ENCODE data around the gene MPRIP.
"Not testable (repeated sequence)": the region's sequence is repeated elsewhere in the genome, so short reads cannot be mapped to it uniquely, and the experiment has no call there.

The MPRIP gene

DNA sequence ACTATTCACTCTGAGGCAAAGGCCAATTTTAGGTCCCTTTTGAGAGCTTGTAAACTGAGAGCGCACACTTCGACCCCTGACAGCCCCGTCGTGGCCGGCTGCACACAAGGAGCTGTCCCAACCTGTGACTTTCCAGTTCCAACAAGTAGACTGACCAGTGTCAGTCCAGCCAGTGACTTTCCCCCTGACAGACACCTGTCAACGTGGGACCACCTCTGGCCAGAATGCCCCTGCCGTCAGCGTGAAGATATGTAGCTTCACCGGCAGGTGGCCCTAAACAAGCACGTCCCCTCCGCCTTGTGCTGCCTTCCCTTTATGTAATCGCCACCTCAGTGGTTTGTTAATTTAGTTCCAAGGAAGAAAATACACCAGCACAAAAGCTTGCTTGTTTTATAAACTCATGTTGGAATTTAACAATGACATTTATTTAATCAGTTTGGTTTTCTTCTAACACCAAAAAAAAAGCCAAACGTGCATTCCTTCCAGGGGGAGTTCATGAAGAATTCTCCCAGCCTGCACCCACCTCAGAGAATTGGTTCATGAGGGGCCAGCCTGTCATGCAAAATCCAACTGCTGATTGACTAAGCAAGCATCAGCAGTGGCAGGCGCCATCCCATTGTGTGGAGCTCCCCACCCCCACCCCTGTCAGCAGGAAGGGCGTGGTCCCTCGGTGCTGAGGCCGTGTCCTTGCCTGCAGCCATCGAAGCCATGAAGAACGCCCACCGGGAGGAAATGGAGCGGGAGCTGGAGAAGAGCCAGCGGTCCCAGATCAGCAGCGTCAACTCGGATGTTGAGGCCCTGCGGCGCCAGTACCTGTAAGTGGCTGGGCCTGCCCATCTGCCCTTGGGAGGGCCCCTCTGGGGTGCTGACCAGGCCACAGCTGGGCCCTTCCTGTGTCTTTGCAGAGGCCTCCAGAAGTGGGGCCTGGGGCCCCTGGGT lies 130.0 kb downstream of the MPRIP start:
- no peak for DNase-seq

DNA sequence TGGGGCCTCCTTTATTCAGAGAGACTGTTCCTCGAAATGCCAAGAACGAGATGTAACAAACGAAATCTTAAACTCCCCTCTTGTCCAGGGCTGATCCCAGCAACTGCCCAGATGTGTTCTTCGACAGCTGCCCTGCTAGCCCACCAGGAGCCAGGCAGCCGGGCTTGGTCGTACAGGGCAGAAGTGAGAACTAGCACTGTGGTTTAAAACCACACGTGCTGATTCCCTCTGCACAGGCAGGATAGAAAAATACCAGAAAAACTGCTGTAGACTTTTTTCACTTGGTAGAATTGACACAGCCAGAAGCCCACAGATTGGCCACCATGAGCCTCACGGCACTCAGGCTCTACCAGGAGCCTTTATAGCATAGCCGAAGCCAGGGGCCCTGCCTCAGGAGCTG lies 130.7 kb downstream of the MPRIP start:
- DNase-seq, result no peak

DNA sequence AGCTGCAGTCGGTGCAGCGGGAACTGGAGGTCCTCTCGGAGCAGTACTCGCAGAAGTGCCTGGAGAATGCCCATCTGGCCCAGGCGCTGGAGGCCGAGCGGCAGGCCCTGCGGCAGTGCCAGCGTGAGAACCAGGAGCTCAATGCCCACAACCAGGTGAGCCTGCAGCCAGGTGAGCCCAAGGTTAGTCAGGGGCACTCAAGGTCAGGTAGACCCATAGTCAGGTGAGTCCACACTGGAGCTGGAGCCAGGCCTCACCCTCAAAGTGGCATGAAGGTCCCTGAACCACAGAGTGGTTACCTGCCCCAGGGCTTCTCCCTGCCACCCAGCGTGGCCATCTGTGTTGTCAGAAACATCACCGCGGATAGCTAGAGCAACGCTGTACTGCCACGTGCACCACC lies 131.7 kb downstream of the MPRIP start:
- no peak for DNase-seq

DNA sequence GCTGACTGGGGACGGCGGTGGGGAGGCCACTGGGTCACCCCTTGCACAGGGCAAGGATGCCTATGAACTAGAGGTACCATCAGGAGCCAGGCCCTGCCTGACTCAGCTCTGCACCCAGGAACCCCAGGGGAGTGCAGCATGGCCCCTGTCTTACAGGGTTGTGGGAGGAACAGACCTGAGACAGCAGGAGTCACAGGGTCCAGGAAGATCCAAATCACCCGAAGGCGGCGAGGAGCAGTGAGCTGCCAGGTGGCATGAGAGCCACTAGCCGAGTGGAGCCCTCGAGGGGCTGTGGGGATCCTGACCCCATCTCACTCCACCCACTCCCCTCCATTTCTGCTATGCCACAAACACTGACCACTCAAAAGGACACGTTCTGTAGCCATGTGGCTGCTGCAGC lies 133.1 kb downstream of the MPRIP start:
- no peak for DNase-seq

DNA sequence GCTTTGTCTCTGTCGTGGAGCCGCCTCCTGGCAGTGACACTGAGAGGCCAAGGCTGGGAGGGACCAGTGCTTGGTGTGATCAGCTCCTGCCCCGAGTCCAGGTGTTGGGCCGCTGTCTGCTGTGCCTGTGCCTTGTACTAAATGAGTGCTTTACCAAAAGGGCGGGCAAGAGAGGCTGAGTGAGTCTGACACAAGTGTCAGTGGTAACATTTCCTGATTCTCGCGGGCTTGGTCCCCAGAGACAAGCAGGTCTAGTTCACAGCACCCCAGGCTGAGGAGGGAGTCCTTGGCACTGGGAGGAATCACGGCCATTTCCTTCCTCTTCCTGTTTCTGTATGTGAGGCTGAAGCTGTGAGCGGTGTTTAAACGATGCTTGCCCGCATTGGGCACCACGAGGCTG lies 133.7 kb downstream of the MPRIP start:
- no peak for DNase-seq

DNA sequence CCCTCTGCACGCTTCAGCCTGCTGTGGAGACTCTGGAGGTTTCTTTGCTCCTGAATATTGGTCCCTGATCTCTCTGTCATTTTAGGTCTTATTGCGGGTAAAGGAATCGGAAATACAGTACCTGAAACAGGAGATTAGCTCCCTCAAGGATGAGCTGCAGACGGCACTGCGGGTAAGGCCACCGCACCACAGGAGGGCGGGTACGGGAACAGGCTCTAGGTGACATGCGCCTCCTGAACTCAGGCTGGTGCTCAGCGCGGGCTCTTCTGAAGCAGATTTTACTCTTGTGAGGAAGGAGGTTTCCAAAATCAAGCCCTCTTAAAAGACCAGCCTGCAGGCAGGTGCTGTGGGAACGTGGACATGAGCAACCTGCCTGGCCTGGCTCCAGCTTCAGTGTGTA lies 134.1 kb downstream of the MPRIP start:
- no peak for DNase-seq

DNA sequence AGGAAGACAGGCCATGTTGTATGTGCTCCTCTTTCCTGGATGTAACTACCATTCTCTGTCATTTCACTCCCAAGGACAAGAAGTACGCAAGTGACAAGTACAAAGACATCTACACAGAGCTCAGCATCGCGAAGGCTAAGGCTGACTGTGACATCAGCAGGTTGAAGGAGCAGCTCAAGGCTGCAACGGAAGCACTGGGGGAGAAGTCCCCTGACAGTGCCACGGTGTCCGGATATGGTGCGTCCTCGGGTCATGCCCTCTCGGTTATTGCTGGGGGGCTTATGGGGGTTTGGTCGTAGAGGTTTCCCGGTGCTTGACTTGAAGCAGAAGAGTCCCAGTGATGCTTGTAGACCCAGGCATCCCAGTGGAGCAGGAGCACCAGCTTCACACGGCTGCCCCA lies 134.9 kb downstream of the MPRIP start:
- DNase-seq, result no peak

DNA sequence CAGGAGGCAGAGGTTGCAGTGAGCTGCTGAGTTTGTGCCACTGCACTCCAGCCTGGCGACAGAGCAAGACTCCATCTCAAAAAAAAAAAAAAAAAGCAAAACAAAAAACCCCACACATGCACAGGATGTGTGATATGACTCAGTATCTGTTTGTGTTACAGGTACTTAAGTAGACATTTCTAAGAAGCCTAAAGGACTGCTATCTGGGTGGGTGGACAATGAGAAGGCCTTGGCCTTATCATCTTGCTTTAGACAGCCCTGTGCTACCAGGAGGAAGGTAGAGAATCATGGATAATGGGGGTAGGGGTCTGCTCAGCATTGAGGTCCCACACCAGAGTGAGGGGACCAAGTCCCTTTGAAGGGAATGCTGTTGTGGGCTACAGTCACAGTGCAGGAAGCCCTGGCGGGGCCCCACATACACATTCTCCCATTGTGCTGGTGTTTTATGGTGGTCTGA lies 137.1 kb downstream of the MPRIP start:
- DNase-seq, result no peak

DNA sequence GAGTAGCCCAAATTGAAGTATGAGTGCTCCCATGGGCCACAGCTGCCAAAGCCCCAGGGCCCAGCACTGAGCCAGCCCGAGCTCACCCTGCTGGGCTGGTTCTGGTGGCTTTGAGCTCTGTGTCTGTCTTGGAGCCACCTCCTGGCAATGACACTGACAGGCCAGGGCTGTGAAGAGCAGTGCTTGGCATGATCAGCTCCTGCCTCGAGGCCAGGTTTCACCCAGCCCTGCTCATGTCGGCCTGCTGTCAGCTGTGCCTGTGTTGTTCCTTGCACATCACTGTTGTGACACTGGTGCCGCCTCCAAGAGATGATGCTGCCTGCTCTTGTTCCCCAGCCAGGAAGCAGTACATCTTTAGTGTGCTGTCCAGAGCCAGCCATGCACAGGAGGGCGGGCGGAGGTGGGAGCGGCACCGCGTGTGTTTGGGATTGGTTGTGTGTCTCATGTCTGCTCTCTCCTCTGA lies 137.9 kb downstream of the MPRIP start:
- peak; percentile 17 for DNase-seq

DNA sequence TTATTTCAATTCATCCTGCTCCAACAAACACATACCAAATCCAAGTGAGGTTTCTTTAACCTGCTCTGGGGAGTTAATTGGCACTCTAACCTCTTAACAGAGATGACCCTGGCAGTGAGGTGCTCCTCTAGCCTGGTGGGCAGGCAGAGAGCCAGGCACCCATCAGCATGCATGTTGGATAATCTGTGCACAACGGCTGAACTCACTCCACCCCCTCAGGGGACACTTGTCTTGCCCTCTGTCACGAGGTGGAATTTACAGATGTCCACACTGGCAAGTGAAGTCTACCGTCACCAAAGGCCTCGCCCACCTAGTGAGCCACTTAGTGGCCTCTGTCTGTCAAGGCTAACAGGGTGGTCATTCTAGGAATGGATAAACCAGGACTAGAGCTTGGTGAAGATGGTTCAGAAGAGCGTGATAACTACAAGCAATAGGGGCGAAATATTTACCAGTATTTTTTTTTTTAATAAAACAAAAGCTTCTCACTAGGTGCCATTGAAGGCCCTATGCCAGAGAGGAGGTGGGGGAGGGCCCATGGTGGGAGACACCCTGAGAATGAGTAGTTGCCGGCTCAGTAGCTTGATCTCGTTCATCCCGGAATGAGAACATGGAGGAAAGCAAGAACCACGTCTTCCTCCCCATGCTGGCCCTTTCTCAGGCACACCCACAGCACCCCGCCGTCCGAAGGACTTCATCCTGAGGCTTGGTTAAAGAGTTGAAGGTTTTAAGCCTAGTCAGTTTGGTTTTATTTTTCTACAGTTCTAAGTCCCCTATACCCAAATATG lies 138.7 kb downstream of the MPRIP start:
- DNase-seq, result no peak

DNA sequence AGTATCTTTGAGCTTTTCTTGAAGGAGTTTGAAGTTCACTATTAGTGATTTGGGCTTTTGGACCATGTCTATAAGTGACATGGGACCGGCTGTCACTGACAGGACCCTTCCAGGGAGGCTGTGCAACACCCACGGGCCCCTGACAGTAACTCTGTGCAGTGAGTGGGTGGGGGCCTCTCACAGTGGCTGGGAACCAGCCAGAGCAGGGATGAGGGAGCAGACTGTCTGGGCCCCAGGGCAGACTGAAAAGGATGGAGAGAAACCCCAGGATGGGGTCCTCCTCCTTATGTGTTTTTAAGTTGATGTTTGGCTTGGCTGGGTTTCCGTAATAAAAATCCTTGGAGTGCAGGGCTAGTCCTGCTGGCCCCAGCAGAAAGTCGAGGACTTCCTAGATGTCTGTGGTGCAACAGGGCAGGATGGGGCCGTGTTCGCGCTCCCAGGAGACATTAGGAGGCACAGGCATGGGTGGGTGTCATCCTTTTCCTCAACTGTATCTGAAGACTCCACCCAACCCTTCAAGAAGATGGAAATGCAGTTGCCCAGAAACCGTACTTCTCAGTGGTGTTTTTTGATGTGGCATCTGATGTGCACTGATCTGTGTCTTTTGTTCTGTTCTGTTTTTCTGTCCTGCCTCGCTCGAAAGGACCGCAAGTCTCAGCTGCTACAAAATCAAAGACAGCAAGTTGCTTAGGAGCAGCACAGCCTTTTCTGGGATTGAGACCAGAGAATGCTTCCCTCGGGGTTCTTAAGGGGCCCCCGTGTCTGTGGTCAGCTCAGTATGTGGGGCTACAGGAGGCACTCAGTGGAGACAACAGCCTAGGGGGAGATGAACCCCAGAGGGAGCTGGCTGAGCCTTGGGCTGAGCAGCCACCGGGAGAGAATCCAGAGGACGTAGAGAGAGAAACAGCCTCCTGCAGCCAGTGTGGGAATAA lies 139.7 kb downstream of the MPRIP start:
- no peak for DNase-seq

DNA sequence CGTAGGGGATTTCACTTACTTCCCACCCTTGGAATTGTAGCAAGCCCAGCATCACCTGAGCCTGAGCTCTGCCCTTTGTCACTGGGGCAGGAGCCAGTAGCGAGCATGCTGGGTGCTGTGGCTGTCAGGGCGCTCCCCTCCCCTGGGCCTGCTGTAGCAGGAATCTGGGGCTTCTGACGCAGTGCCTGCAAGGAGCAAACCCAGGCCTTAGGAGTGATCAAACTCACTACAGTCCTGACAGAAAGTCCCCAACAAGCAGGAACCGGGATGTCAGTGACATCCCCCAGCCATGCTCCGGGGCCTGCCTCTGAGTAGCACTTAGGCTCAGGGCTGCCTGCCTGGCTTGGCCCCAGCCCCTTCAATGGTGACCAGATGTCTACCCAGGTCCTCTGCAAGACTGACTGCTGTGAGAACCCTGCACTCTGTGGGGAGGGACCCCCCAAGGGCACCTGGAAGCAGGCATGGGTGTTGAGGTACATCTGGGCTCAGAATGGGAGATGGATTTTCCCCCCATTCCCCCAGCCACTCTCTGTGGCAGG lies 140.4 kb downstream of the MPRIP start:
- no peak for DNase-seq

DNA sequence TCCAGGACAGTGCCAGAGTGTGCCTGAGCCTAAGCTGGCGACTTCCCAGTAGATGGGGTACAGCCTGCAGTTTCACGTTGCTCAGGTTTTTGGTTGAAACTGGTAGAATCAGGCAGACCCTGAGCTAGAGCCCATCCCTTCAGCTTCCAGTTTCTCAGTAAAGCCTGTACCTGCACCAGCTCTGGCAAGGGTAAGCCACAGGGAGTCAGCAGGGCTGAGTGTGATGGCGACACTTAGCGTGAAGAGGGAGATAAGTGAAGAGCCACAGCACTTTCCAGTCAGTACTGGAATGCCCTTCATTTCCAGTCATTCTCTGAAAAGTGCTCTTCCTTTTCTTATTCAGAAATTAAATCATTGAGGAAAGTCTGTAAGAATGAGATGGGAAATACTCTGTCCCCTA lies 141.5 kb downstream of the MPRIP start:
- DNase-seq, result no peak

DNA sequence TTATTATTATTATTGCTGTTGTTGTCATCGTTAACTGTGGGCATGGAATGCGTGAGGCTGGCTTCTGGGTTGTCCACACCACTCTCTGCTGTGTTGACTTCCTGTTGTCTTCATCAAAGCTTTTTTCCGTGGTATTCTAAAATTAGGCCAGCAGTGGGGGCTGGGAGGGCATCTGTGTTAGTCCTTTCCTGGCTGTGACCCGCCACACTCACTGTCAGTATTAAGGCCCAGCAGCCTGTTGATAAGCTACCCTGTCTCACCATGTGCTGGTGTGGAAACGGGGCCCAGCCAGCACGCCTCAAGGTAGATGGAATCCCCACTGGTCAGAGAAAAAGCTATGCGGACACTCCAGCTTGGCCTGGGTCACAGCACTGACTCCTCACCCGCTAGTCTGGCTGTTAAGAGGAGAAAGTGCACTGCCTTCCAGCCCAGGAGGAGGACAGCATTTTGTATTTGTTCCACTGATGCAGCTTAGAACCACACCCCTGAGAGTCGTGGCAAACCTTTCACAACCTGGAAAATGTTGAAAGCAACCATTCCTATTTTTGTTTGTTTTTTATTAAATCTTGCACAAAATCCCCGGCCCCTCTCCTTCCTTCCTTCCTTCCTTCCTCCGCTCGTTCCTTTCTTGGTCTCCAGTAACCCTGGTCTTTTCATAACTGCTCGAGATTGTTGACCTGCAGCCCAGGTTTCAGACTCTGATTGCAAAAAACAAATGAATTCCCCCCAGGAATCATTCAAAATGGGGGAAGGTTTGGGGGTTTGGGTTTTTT lies 142.9 kb downstream of the MPRIP start:
- not testable (repeated sequence) for DNase-seq

DNA sequence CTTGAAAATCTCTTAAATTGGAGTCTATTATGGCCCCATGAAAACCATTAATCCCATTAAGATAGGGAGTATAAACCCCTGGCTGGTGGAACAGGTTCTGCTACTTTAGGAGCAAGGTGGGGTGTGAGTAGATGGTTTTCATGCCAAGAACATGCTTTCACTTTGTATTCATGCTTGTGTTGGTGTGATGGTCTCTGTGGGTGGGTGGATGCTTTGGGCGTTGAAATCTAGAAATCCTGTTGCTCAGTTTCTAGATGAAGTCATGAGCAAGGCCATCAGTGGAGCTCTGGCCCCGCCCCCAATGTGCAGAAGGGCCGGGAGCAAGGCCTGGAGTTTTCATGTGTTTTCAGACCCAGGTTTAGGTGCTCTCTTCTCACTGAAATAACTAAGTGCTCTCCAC lies 143.8 kb downstream of the MPRIP start:
- peak; percentile 64 for DNase-seq

DNA sequence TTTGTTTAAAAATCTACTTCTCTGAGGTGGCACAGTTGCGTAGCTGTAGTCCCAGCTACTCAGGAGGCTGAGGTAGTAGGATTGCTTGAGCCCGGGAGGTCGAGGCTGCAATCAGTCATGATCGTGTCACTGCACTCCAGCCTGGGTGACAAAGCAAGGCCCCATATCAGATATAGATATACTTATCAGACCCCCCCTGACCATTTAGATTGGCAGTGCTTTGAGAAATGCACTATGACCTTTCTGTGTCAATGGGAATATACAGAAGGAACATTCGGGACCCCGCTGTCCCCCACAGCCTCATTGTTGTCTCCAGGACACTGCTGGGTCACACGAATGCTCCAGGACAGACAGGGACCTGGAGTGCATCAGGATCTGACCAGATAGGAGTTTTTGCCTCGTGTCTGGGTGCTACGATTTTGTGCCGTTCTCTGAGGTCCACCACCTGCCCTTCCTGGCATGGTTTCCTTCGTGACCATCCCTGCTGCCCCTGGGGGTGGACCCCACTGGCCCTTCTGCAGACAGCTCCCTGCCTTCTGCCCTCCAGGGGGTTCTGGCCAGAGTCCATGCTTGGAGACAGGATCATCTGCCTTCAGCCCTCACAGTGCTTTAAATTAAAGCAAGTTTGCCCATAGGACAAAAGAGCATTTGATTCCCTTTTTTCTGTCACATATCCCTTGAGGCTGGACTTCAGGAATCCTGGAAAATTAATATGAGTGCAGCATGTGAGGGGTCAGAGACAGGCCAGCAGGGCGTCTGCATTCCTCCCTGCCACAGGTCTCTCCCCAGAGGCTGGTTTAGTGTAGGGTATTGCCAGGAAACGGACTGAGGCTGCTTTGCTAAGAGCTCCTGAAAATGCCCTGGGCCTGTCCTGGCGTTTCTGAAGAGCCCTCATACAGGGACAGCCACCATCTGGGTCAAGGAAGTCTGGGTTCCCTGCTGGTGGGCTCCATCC lies 144.6 kb downstream of the MPRIP start:
- DNase-seq, result no peak

DNA sequence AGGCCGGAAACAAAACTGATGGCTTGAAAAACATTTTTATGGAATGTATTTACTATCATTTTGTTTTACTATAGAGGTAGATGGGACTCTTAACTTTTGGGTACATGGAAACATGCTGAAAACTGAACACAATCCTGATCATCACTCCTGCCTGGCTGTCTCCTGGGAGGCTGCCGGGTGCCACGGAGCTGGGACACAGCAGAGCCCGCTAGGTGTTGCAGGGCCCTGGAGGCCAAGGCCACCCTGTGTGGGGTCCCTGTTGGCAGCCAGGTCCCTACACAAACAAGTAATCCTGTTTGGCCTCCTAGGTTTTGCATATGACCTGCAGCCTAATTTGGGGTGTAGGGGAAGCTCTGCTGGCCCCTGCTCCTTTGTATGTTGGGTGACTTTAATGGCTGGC lies 146.3 kb downstream of the MPRIP start:
- no peak for DNase-seq

DNA sequence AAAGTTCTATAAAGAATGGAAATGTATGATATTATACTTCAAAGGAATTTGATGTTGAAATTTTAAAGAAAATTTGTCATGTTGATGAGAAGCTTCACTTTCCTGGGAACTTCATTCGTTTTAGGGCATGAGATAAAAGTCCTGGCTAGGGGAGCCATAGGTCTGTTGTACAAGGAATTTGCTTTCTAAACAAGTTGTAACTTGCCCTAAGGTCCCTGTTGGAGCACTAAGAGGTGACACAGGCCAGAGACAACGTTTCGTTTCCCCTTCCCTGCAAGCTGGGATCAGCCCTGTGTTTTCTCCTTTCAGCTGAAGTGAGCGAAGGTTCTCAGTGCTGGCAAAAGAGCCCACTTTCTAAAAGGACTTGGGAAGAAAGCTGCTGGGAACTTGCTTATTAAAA lies 147.3 kb downstream of the MPRIP start:
- DNase-seq, result no peak

DNA sequence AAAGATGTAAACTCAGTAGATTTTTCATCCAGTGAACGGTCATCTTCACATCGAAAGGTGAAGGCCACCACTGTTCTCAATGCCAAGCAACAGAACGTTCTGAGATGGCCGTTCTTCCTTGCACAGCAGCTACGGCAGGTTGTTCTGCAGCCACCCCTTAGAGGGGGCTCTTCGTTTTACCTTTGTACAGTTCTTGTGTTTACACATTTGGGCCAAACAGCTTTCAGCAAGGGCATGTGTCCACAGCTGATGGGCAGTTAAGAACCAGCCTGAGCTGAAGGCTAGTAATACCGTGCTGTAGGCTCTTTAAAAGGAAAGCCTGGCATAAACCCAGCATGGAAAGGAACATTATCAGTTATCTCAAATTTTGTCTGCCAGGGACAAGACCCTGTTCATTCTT lies 147.9 kb downstream of the MPRIP start:
- DNase-seq, result no peak

DNA sequence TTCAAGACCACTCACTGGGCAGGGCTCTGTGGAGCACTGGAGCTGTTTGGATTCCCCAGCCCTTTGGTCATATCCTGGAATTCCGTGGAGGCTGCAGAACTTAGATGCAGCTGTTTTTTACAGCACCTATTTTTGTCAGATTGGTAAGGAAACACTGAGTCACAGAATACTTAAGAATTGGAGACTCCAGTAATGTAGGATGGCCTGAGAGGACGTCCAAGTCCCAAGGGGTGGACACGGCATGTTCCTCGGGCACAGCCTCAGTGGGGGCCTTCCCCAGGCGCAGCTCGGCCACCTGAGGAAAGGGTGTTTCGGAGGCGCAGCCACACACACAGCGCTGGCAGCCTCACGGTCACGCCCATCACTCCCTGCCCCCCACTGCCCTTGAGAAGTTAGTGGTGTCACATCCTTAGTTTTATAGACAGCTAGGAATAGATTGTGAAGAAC lies 149.1 kb downstream of the MPRIP start:
- DNase-seq, result no peak

Measured in stimulated activated CD4-positive, alpha-beta T cell treated with anti-CD3 and anti-CD28 coated beads, Interleukin-1b, Interleukin-23, amount 100 ng/mL, for 48 hours (primary cell).